HG03558 (cell line): ENCODE measurements around the gene ANKRD2.

Experiments
- ATAC-seq: cut with Tn5 transposase; IDR thresholded peaks from one replicate; pipeline ENCODE4 v1.9.1; 2021; ENCODE audit warnings: moderate number of reproducible peaks; ENCODE audit not compliant: unreplicated experiment; ENCODE audit errors: extremely low read depth

ANKRD2 gene

GRCh38 chr10:97632949-97633884 is 60.6 kb downstream of the ANKRD2 start, which contains the start of gene MORN4:
MORN4 (minus strand) TSS chr10:97633500; CDS start chr10:97619653, 13,847 bp downstream.
- ATAC-seq: peak; percentile 99
